HG03039 (cell line): Measurements from ENCODE around the gene CMTM8.

Source experiments
- ATAC-seq: cut with Tn5 transposase; IDR thresholded peaks from one replicate; pipeline ENCODE4 v1.9.1; 2021; ENCODE audit warnings: mild to moderate bottlenecking, moderate library complexity; ENCODE audit not compliant: unreplicated experiment

Gene CMTM8

GRCh38 chr3:32276279-32276841 lies 37.9 kb downstream of the CMTM8 start:
- ATAC-seq = no peak

GRCh38 chr3:32278714-32279113 lies 40.2 kb downstream of the CMTM8 start:
- ATAC-seq = no peak

DNA sequence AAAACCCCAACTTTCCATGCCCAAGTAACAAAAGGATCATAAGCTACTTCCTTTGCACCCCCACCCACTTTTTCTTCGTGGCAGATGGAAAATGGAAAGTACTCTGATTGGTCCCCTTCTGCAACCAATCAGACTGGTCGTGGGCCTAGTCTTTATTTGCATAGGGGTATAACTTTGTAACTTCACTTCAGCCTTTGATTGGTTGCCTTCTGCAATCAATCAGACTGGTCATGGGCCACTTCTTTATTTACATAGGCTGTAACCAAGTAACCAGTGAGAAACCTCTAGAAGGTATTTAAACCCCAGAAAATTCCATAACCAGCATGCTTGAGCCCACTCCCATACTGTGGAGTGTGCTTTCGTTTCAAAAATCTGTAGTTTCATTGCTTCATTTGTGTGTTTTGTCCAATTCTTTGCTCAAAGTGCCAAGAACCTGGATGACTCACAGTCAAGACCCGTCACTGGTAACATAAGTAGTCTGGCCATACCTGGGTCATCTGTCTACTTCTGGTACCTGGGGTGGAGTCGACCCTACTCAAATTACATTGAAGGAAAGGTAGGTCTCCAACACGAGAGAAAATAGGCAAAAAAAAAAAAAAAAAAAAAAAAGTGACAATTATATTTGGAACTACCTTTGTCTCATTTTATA lies 41.9 kb downstream of the CMTM8 start:
- no peak for ATAC-seq

GRCh38 chr3:32281570-32282106 lies 43.2 kb downstream of the CMTM8 start:
- ATAC-seq = no peak

DNA sequence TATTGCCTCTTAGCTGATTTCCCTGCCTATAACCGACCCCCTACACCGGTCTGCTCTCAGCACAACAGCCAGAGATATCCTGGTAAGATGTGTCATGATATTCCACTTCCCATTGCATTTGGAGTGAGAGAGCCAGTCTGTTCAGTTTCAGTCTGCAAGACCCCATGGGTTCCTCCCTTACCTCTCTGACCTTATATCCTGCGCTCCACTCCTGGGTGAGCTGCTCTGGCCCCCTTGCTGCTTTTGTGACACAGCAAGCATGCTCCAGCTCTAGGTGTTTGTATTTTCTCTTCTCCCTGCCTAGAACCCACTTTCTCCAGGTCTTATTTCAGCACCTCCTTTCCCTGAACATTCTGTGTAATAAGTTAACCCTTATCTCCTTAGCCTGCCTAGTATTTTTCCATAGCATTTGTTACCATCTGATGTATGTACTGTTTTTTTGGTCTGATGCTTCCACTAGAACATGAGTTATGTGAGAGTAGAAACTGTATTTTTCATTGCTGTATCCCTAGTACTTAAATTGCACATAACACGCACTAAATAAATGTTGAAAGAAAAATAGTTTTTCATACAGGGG lies 44.2 kb downstream of the CMTM8 start:
- ATAC-seq = no peak

- no peak for ATAC-seq
These were observed 44.8 kb downstream of the CMTM8 start for GRCh38 chr3:32283304-32283703.

- ATAC-seq = no peak
These were observed 46.1 kb downstream of the CMTM8 start for GRCh38 chr3:32284443-32285212.

- no peak for ATAC-seq
These were observed 47.4 kb downstream of the CMTM8 start for GRCh38 chr3:32285891-32286290.

- no peak for ATAC-seq
These were observed 50.3 kb downstream of the CMTM8 start for GRCh38 chr3:32288819-32289218.

GRCh38 chr3:32290619-32291018 lies 52.1 kb downstream of the CMTM8 start:
- ATAC-seq = no peak

GRCh38 chr3:32292085-32292796 lies 53.8 kb downstream of the CMTM8 start:
- ATAC-seq = no peak

- no peak for ATAC-seq
These were observed 55.4 kb downstream of the CMTM8 start for GRCh38 chr3:32293903-32294302.

DNA sequence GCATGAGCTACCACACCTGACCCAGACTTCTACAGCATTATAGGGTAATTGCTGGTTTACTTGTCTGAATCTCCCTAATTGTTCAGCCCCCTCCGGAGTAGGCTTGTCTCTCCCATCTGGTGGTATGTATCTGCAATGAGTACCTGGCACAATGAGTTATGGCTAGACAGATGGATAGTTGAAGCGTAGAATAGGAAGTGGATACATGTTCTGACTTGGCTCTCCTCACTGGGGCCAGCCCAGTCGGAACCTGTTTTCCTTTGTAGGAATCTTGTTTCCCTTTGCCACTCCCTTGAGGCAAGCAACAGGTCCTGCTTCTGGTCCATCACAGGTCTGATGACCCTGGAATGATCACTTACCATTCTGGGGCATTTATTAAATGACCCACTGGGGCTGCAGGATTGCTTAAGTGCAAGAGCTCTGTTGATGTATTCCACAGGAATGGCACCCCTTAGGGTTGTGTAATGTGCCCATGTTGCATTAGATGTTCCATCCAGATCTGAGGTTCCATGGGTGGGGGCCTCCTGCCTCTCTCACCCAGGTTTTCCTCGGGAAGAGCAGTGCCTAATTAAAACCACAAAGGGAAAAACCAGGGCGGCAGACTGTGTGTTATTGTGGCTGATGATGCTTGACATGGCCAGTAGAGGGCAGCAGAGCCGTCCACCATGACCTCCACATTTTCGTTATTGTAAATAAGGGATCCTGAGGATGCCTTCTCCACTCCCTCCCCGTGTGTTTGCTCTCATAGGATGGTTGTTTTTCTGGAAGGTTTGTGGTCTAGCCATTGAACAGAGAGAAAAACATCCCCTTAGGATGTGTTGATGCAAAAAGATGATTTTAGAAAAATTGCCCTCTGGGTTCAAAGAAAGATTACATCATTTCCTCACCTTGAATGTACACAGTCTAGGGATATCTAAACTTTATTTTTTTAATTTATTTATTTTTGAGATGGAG lies 58.0 kb downstream of the CMTM8 start:
- no peak for ATAC-seq

- ATAC-seq = no peak
These were observed 58.9 kb downstream of the CMTM8 start for GRCh38 chr3:32297366-32297765.

GRCh38 chr3:32301426-32301825 lies 62.9 kb downstream of the CMTM8 start:
- no peak for ATAC-seq

GRCh38 chr3:32302601-32303398 lies 64.3 kb downstream of the CMTM8 start:
- ATAC-seq = no peak

GRCh38 chr3:32303399-32303747 lies 64.9 kb downstream of the CMTM8 start:
- ATAC-seq = no peak

GRCh38 chr3:32303977-32304881 lies 65.7 kb downstream of the CMTM8 start:
- ATAC-seq = no peak
